Keratinocyte (primary cell): Measurements from ENCODE around the gene TYMS. TPM values are rescaled to one million over a fixed set of nuclear protein-coding genes. Genes with fewer than 3 reads are reported as not detected.

Experiments used
- DNase-seq: peaks from one replicate; pipeline ENCODE4 v3.0.0-alpha.2; 2011; ENCODE audit warnings: low read depth, missing footprints, low spot score
- FAIRE-seq: peaks from 2 replicates; lab custom pipeline; 2011; peaks lifted over from hg19 to GRCh38; lab: Jason Lieb, UNC
- H2AFZ ChIP-seq: 2 replicates; pipeline ENCODE4 v1.6.0; 2012; ENCODE audit warnings: low read length, control low read depth, inconsistent platforms; ENCODE audit not compliant: control insufficient read depth
- H3K27ac ChIP-seq: 2 replicates; pipeline ENCODE4 v1.5.1; 2011; ENCODE audit warnings: low read length; ENCODE audit not compliant: control insufficient read depth, insufficient read depth
- H3K27me3 ChIP-seq: 3 replicates; pipeline ENCODE4 v1.6.0; 2011; ENCODE audit warnings: low read length; ENCODE audit not compliant: control insufficient read depth, insufficient read depth; ENCODE audit errors: extremely low read depth
- H3K36me3 ChIP-seq, 2 experiments: 2 replicates in 1 of 2; 3 replicates in 1 of 2; pipeline ENCODE4 v1.5.1; 2011; ENCODE audit warnings: low read length in 2 of 2, mild to moderate bottlenecking in 1 of 2; ENCODE audit not compliant: control insufficient read depth in 2 of 2, insufficient read depth in 2 of 2; ENCODE audit errors: extremely low read depth in 1 of 2
- H3K4me1 ChIP-seq: 3 replicates; pipeline ENCODE4 v1.5.1; 2011; ENCODE audit warnings: low read length; ENCODE audit not compliant: control insufficient read depth, insufficient read depth; ENCODE audit errors: extremely low read depth
- H3K4me2 ChIP-seq: 3 replicates; pipeline ENCODE4 v1.6.0; 2011; ENCODE audit warnings: low read depth, low read length; ENCODE audit not compliant: control insufficient read depth, insufficient read depth; ENCODE audit errors: extremely low read depth
- H3K4me3 ChIP-seq, 3 experiments: fragments of 200-600 bp in 1 of 3; sonication (generic) in 1 of 3; 2 replicates in 2 of 3; 3 replicates in 1 of 3; pipeline ENCODE4 v1.5.1; 2011 to 2016; ENCODE audit warnings: low read length in 3 of 3, mild to moderate bottlenecking in 3 of 3, control low read depth in 2 of 3, inconsistent platforms in 1 of 3, low read depth in 1 of 3, mixed read lengths in 1 of 3, mixed run types in 1 of 3, moderate library complexity in 1 of 3; ENCODE audit not compliant: control insufficient read depth in 2 of 3, insufficient read depth in 2 of 3; ENCODE audit errors: extremely low read depth in 1 of 3
- H3K79me2 ChIP-seq: 2 replicates; pipeline ENCODE4 v1.6.0; 2012; ENCODE audit warnings: low read length; ENCODE audit not compliant: control insufficient read depth, insufficient read depth
- H3K9ac ChIP-seq: 3 replicates; pipeline ENCODE4 v1.6.0; 2011; ENCODE audit warnings: low read length; ENCODE audit not compliant: control insufficient read depth, insufficient read depth; ENCODE audit errors: extremely low read depth
- H3K9me1 ChIP-seq: 3 replicates; pipeline ENCODE4 v1.6.0; 2011; ENCODE audit warnings: low read length; ENCODE audit not compliant: control insufficient read depth, insufficient read depth; ENCODE audit errors: extremely low read depth
- H3K9me3 ChIP-seq: 2 replicates; pipeline ENCODE4 v1.5.1; 2012; ENCODE audit warnings: low read depth, low read length; ENCODE audit not compliant: control insufficient read depth
- H4K20me1 ChIP-seq: 3 replicates; pipeline ENCODE4 v1.6.0; 2011; ENCODE audit warnings: low read length; ENCODE audit not compliant: control insufficient read depth, insufficient read depth; ENCODE audit errors: extremely low read depth
- CTCF ChIP-seq, 3 experiments: IDR thresholded peaks in 1 of 3; conservative IDR thresholded peaks in 1 of 3; optimal IDR thresholded peaks in 1 of 3; 2 replicates in 2 of 3; 3 replicates in 1 of 3; pipeline versions ENCODE3 to v1.5.1; 2011; ENCODE audit warnings: low read length in 3 of 3, mild to moderate bottlenecking in 3 of 3, moderate library complexity in 2 of 3, control low read depth in 1 of 3, inconsistent platforms in 1 of 3; ENCODE audit not compliant: insufficient read depth in 2 of 3; ENCODE audit errors: extremely low read depth in 1 of 3
- EZH2 ChIP-seq: IDR thresholded peaks from one replicate; pipeline ENCODE4 v1.6.1; 2012; ENCODE audit warnings: inconsistent platforms, mild to moderate bottlenecking, low read length, moderate library complexity
- dilution Hi-C: fragments of 300-500 bp; cut with MboI; formaldehyde crosslinking; loops from one replicate; pipeline ENCODE4 v1.7.0; 2020; ENCODE audit warnings: low sequenced_read_pairs; ENCODE audit not compliant: extremely low pct_ligation_motif_present
- polyA plus RNA-seq, 5 experiments: library from polyadenylated mRNA; depleted of rRNA in 3 of 5; stranded (reverse) in 3 of 5; stranded (forward) in 1 of 5; unstranded in 1 of 5; fragments of >200 nt; gene quantifications; 1 replicate in 1 of 5; 2 replicates in 3 of 5; 3 replicates in 1 of 5; pipeline versions ENCODE4 v1.2.1 to v1.2.3, GENCODE V29; 2011 to 2012; ENCODE audit warnings: missing spikeins in 2 of 5, low read depth in 1 of 5, low replicate concordance in 1 of 5

The TYMS gene
- polyA plus RNA-seq, 1 donor (not counting 4 experiments of a cell fraction or from before 2014, with no cell fraction given), result 39.9 TPM

DNA sequence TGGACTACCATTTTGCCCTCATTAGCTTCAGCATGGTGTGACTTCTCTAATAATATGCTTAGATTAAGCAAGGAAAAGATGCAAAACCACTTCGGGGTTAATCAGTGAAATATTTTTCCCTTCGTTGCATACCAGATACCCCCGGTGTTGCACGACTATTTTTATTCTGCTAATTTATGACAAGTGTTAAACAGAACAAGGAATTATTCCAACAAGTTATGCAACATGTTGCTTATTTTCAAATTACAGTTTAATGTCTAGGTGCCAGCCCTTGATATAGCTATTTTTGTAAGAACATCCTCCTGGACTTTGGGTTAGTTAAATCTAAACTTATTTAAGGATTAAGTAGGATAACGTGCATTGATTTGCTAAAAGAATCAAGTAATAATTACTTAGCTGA is 16.3 kb downstream of the TYMS start:
- no peak for FAIRE-seq
- Histone ChIP-seq H3K27me3 (no peaks in the 10 kb centered on the region), H3K4me2 (no peak overlapping the region), H2AFZ (no peak overlapping the region), H3K4me3 (no peak overlapping the region), H3K9ac (no peak overlapping the region), H3K27ac (no peak overlapping the region), H3K36me3 (peaks cover 24 to 28% of the 10 kb centered on the region in 2 experiments), H4K20me1 (no peaks in the 10 kb centered on the region), H3K4me1 (no peaks in the 10 kb centered on the region), H3K9me1 (no peaks in the 10 kb centered on the region), H3K9me3 (no peaks in the 10 kb centered on the region), H3K79me2 (no peaks in the 10 kb centered on the region)
- DNase-seq, result no peak
- dilution Hi-C loops, result no loop called here
- no peak for TF ChIP-seq CTCF (optimal IDR thresholded peaks at IDR 0.05 in 1 of 3, IDR thresholded peaks at IDR 0.05 in 1 of 3, conservative IDR thresholded peaks at IDR 0.05 in 1 of 3; ENCODE audit: extremely low read depth in 1 of 3, insufficient read depth in 2 of 3, low read length in 3 of 3)
- no peak for TF ChIP-seq EZH2

GRCh38 chr18:675307-675706 is 17.9 kb downstream of the TYMS start:
- dilution Hi-C loops, result no loop called here
- no peak for FAIRE-seq

More at GRCh38 chr18:675307-675706, 17.9 kb downstream of the TYMS start:
- Histone ChIP-seq H3K27me3 (no peaks in the 10 kb centered on the region), H3K9me1 (no peaks in the 10 kb centered on the region), H3K27ac (no peak overlapping the region), H2AFZ (no peak overlapping the region), H3K9me3 (no peaks in the 10 kb centered on the region), H3K4me2 (no peak overlapping the region), H3K9ac (no peak overlapping the region), H3K4me3 (no peak overlapping the region), H3K36me3 (peaks cover 23 to 34% of the 10 kb centered on the region in 2 experiments), H4K20me1 (no peaks in the 10 kb centered on the region), H3K4me1 (no peaks in the 10 kb centered on the region), H3K79me2 (no peaks in the 10 kb centered on the region)
- TF ChIP-seq CTCF (optimal IDR thresholded peaks at IDR 0.05 in 1 of 3, IDR thresholded peaks at IDR 0.05 in 1 of 3, conservative IDR thresholded peaks at IDR 0.05 in 1 of 3; ENCODE audit: extremely low read depth in 1 of 3, insufficient read depth in 2 of 3, low read length in 3 of 3) (no peak), EZH2 (no peak)
- DNase-seq, result no peak
